PFSK-1 (cell line): ENCODE data around the gene STT3A.

ENCODE experiments used
- POLR2AphosphoS5 ChIP-seq: IDR thresholded peaks from 2 replicates; pipeline ENCODE4 v1.6.1; 2012; ENCODE audit warnings: low read depth, mild to moderate bottlenecking, control low read depth, low read length, moderate library complexity
- REST ChIP-seq, 2 experiments: IDR thresholded peaks; 2 replicates each; pipeline versions ENCODE4 v1.6.1 to v1.8.0; 2011 to 2012; ENCODE audit warnings: low read depth in 2 of 2, low read length in 2 of 2, control low read depth in 1 of 2, inconsistent platforms in 1 of 2, mild to moderate bottlenecking in 1 of 2, moderate library complexity in 1 of 2; ENCODE audit not compliant: insufficient read depth in 1 of 2
- SIN3A ChIP-seq: IDR thresholded peaks from 2 replicates; pipeline ENCODE4 v1.6.1; 2012; ENCODE audit warnings: mild to moderate bottlenecking, low read length, moderate library complexity, borderline replicate concordance; ENCODE audit not compliant: insufficient read depth
- TAF1 ChIP-seq: IDR thresholded peaks from 2 replicates; pipeline ENCODE4 v1.6.1; 2012; ENCODE audit warnings: low read length, control low read depth, borderline replicate concordance; ENCODE audit not compliant: insufficient read depth

GRCh38 chr11:125625630-125626287 is 33.1 kb downstream of the STT3A start:
- TF ChIP-seq POLR2AphosphoS5 (peak; percentile 82), SIN3A (peak; percentile 97; the same call in 1 of the 2 replicates), TAF1 (peak; percentile 98), REST (IDR thresholded peaks at IDR 0.05; ENCODE audit: insufficient read depth in 1 of 2, low read depth in 2 of 2, low read length in 2 of 2) (peak; percentile 31 to 69; a peak in 3 of 4 replicates)
